Natural killer cell (primary cell): ENCODE measurements around the gene ERI3. TPM values are rescaled to one million over a fixed set of nuclear protein-coding genes. Genes with fewer than 3 reads are reported as not detected.

Source experiments
- ATAC-seq, 3 donors: fragments of 150-1000 bp in 2 of 3; fragments of 200-7000 bp in 1 of 3; cut with Tn5 transposase; 1 replicate in 1 of 3; 2 replicates in 2 of 3; pipeline ENCODE4 v1.10.0; 2021; ENCODE audit warnings: mild to moderate bottlenecking in 2 of 3, moderate library complexity in 2 of 3
- DNase-seq, 2 donors: peaks; one replicate each; pipeline versions ENCODE4 v3.0.0 to v3.0.0-alpha.2; 2013 to 2021; ENCODE audit warnings: mixed read lengths in 1 of 2
- H3K27ac ChIP-seq: one replicate; pipeline ENCODE4 v1.5.1; 2013; ENCODE audit warnings: mild to moderate bottlenecking, low read length
- H3K27me3 ChIP-seq: one replicate; pipeline ENCODE4 v1.6.1; 2013; ENCODE audit warnings: low read length; ENCODE audit not compliant: control insufficient read depth, insufficient read depth
- H3K36me3 ChIP-seq: one replicate; pipeline ENCODE4 v1.6.1; 2013; ENCODE audit warnings: low read length; ENCODE audit not compliant: control insufficient read depth, insufficient read depth
- H3K4me1 ChIP-seq: one replicate; pipeline ENCODE4 v1.6.1; 2013; ENCODE audit warnings: low read length; ENCODE audit not compliant: control insufficient read depth, insufficient read depth
- H3K4me3 ChIP-seq: one replicate; pipeline ENCODE4 v1.5.1; 2013; ENCODE audit warnings: low read length
- H3K9me3 ChIP-seq: one replicate; pipeline ENCODE4 v1.6.1; 2013; ENCODE audit warnings: low read length; ENCODE audit not compliant: control insufficient read depth, insufficient read depth
- H3K27ac Mint-ChIP-seq, 2 donors: one replicate each; pipeline ENCODE4 v1.8.0; 2022; ENCODE audit warnings: mild to moderate bottlenecking in 2 of 2, mixed read lengths in 2 of 2, moderate library complexity in 1 of 2
- H3K27me3 Mint-ChIP-seq, 2 donors: one replicate each; pipeline ENCODE4 v1.8.0; 2022; ENCODE audit warnings: low read depth in 2 of 2, mixed read lengths in 2 of 2
- H3K36me3 Mint-ChIP-seq: one replicate; pipeline ENCODE4 v1.8.0; 2022; ENCODE audit warnings: mixed read lengths
- H3K4me1 Mint-ChIP-seq, 2 donors: one replicate each; pipeline ENCODE4 v1.8.0; 2022; ENCODE audit warnings: mixed read lengths in 2 of 2
- H3K4me3 Mint-ChIP-seq: one replicate; pipeline ENCODE4 v1.8.0; 2022; ENCODE audit warnings: mild to moderate bottlenecking, moderate library complexity, mixed read lengths
- H3K9me3 Mint-ChIP-seq, 2 donors: one replicate each; pipeline ENCODE4 v1.8.0; 2022; ENCODE audit warnings: mixed read lengths in 2 of 2
- WGBS: methylation state at CpG from one replicate; pipeline ENCODE4 v1.1.7; 2013; ENCODE audit warnings: missing lambda C conversion rate; ENCODE audit not compliant: insufficient coverage; 5-methylcytosine and 5-hydroxymethylcytosine counted together
- intact Hi-C: fragments of 100-400 bp; cut with micrococcal nuclease; formaldehyde crosslinking; loops from one replicate; pipeline ENCODE4 v1.14.2; 2022
- total RNA-seq, 4 donors: library from RNA; stranded (reverse); fragments of 120-200 nt in 1 of 4; gene quantifications; one replicate each; pipeline versions ENCODE4 v1.2.3 to v1.2.4, GENCODE V29; 2013 to 2022
- TF ChIP-seq, protein P1 (sequence below): fragments of 200-600 bp; IDR thresholded peaks from one replicate; pipeline ENCODE4 v1.8.0; 2022; ENCODE audit warnings: antibody characterized with exemption

Gene ERI3
- total RNA-seq, 3 donors from 2014 or later (not counting 1 experiment from before 2014, with no cell fraction given) = 28.3 to 35.3 (median 30.4) TPM

- Mint-ChIP-seq H3K27me3 (no peaks in the 10 kb centered on the region), H3K36me3 (no peaks in the 10 kb centered on the region), H3K4me1 (peaks cover 0 to 9% of the 10 kb centered on the region in 2 donors), H3K4me3 (no peak overlapping the region), H3K27ac (no peak overlapping the region), H3K9me3 (no peaks in the 10 kb centered on the region)
- Histone ChIP-seq H3K4me3 (no peak overlapping the region), H3K36me3 (no peaks in the 10 kb centered on the region), H3K27ac (no peak overlapping the region), H3K27me3 (no peaks in the 10 kb centered on the region), H3K9me3 (no peaks in the 10 kb centered on the region), H3K4me1 (no peaks in the 10 kb centered on the region)
- no peak for DNase-seq
- intact Hi-C loops = no loop called here
- ATAC-seq = no peak
- TF ChIP-seq, protein P1, sequence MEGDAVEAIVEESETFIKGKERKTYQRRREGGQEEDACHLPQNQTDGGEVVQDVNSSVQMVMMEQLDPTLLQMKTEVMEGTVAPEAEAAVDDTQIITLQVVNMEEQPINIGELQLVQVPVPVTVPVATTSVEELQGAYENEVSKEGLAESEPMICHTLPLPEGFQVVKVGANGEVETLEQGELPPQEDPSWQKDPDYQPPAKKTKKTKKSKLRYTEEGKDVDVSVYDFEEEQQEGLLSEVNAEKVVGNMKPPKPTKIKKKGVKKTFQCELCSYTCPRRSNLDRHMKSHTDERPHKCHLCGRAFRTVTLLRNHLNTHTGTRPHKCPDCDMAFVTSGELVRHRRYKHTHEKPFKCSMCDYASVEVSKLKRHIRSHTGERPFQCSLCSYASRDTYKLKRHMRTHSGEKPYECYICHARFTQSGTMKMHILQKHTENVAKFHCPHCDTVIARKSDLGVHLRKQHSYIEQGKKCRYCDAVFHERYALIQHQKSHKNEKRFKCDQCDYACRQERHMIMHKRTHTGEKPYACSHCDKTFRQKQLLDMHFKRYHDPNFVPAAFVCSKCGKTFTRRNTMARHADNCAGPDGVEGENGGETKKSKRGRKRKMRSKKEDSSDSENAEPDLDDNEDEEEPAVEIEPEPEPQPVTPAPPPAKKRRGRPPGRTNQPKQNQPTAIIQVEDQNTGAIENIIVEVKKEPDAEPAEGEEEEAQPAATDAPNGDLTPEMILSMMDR = no peak
- WGBS = 100% methylated on average over 6 of the region's 10 CpGs
These were observed 98.1 kb downstream of the ERI3 start for GRCh38 chr1:44256762-44257554.

GRCh38 chr1:44254392-44254910 is 100.6 kb downstream of the ERI3 start:
- H3K27me3 Mint-ChIP-seq = no peaks in the 10 kb centered on the region
- no peaks in the 10 kb centered on the region for H3K4me1 Mint-ChIP-seq
- 84% methylated on average over 4 of the region's 4 CpGs for WGBS

DNA sequence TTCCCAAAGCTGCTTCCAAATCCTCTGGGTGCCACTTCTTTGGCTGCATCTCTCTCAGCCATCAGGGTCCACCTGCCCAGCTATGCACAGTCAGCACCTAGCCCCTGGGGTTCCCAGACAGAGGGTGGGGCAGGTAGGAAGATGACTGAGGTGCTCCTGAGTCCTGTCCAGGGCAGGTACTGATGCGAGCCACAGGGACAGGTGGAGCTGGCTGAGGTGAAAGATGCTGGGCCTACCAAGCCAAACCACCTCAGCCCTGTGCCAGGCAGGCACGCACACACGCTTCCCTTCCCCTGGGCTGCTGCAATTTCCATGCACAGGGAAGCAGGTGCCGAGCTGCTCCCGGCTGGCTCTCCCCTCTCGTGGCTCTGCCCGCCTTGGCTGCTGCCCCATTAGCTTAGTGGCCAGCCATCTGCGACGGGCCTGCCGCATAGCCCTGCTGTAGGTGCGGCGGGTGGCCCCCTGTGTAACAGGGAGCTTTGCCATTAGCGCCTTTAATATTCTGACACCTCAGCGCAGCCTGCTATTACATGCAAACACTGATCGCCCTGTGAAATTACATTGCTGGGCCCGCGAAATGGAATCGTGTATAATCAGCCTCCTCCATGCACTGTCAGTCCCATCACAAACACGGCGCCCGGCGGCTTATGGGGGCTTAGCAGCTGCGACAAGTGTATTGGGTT is 102.9 kb downstream of the ERI3 start:
- H3K27me3 ChIP-seq = no peaks in the 10 kb centered on the region
- no peaks in the 10 kb centered on the region for H3K9me3 Mint-ChIP-seq
- H3K4me1 ChIP-seq = no peaks in the 10 kb centered on the region
- H3K4me3 Mint-ChIP-seq = no peak overlapping the region
- no peaks in the 10 kb centered on the region for H3K36me3 ChIP-seq
- H3K27ac Mint-ChIP-seq = no peak overlapping the region
- TF ChIP-seq, protein P1 = no peak
- H3K27me3 Mint-ChIP-seq = no peaks in the 10 kb centered on the region
- no peaks in the 10 kb centered on the region for H3K9me3 ChIP-seq
- intact Hi-C loops = no loop called here
- H3K4me1 Mint-ChIP-seq = no peaks in the 10 kb centered on the region
- H3K4me3 ChIP-seq = no peak overlapping the region
- 97% methylated on average over 18 of the region's 23 CpGs for WGBS
- no peaks in the 10 kb centered on the region for H3K36me3 Mint-ChIP-seq
- DNase-seq (no peak), ATAC-seq (no peak)
- no peak overlapping the region for H3K27ac ChIP-seq

More at GRCh38 chr1:44254392-44254910, 100.6 kb downstream of the ERI3 start:
- intact Hi-C loops = no loop called here
- no peak for DNase-seq
- ATAC-seq = no peak
- Mint-ChIP-seq H3K9me3 (no peaks in the 10 kb centered on the region), H3K4me3 (no peak overlapping the region), H3K27ac (no peak overlapping the region), H3K36me3 (no peaks in the 10 kb centered on the region)
- no peak overlapping the region for H3K4me3 ChIP-seq
- no peaks in the 10 kb centered on the region for H3K4me1 ChIP-seq
- H3K27ac ChIP-seq = no peak overlapping the region
- no peaks in the 10 kb centered on the region for H3K36me3 ChIP-seq
- TF ChIP-seq, protein P1 = no peak
- H3K9me3 ChIP-seq = no peaks in the 10 kb centered on the region
- no peaks in the 10 kb centered on the region for H3K27me3 ChIP-seq
